GM23338 (cell line): ENCODE measurements around the gene NRN1. TPM values are rescaled to one million over a fixed set of nuclear protein-coding genes. Genes with fewer than 3 reads are reported as not detected.
"Not testable (repeated sequence)": the region's sequence is repeated elsewhere in the genome, so short reads cannot be mapped to it uniquely, and the experiment has no call there.

Experiments used
- ATAC-seq: fragments of 200-7000 bp; cut with Tn5 transposase; 3 replicates; pipeline ENCODE4 v1.9.1; 2020
- DNase-seq: peaks from one replicate; pipeline ENCODE4 v3.0.0-alpha.2; 2015; ENCODE audit warnings: low spot score
- H2AFZ ChIP-seq: fragments of 200-600 bp; sonication (generic); 2 replicates; pipeline ENCODE4 v1.8.0; 2016; ENCODE audit warnings: antibody characterized with exemption, mild to moderate bottlenecking, moderate library complexity
- H3F3A ChIP-seq: fragments of 200-600 bp; sonication (generic); replicated peaks from 2 replicates; pipeline ENCODE4 v1.8.0; 2017; ENCODE audit warnings: antibody characterized with exemption, mixed run types, low read depth
- H3K27ac ChIP-seq: fragments of 200-600 bp; sonication (generic); 2 replicates; pipeline ENCODE4 v1.6.1; 2016; ENCODE audit warnings: low read depth
- H3K27me3 ChIP-seq: fragments of 200-600 bp; sonication (generic); 2 replicates; pipeline ENCODE4 v1.8.0; 2016; ENCODE audit warnings: mild to moderate bottlenecking, mixed run types, moderate library complexity; ENCODE audit not compliant: insufficient read depth
- H3K36me3 ChIP-seq: fragments of 200-600 bp; sonication (generic); 2 replicates; pipeline ENCODE4 v1.8.0; 2016; ENCODE audit warnings: mild to moderate bottlenecking; ENCODE audit not compliant: insufficient read depth
- H3K4me1 ChIP-seq: fragments of 200-600 bp; sonication (generic); 2 replicates; pipeline ENCODE4 v1.8.0; 2016; ENCODE audit warnings: mild to moderate bottlenecking, moderate library complexity; ENCODE audit not compliant: insufficient read depth
- H3K4me2 ChIP-seq: fragments of 200-600 bp; sonication (generic); 2 replicates; pipeline ENCODE4 v1.7.1; 2017; ENCODE audit warnings: mixed run types
- H3K4me3 ChIP-seq: fragments of 200-600 bp; sonication (generic); 2 replicates; pipeline ENCODE4 v1.6.1; 2016; ENCODE audit warnings: mixed run types
- H3K79me2 ChIP-seq: fragments of 200-600 bp; sonication (generic); replicated peaks from 2 replicates; pipeline ENCODE4 v1.8.0; 2017; ENCODE audit warnings: mild to moderate bottlenecking; ENCODE audit not compliant: insufficient read depth
- H3K9me2 ChIP-seq: fragments of 200-600 bp; sonication (generic); 2 replicates; pipeline ENCODE4 v1.8.0; 2017; ENCODE audit not compliant: insufficient read depth
- H4K20me1 ChIP-seq: fragments of 200-600 bp; sonication (generic); replicated peaks from 2 replicates; pipeline ENCODE4 v1.8.0; 2017; ENCODE audit warnings: mild to moderate bottlenecking; ENCODE audit not compliant: insufficient read depth
- H3K27ac Mint-ChIP-seq: 2 replicates; pipeline ENCODE4 v1.8.0; 2020; ENCODE audit warnings: inconsistent platforms, mild to moderate bottlenecking, moderate library complexity, mixed read lengths
- H3K27me3 Mint-ChIP-seq: 3 replicates; pipeline ENCODE4 v1.8.0; 2022; ENCODE audit warnings: low read depth, mild to moderate bottlenecking, moderate library complexity, mixed read lengths, inconsistent platforms; ENCODE audit not compliant: insufficient read depth, poor library complexity
- H3K36me3 Mint-ChIP-seq: 3 replicates; pipeline ENCODE4 v1.8.0; 2021; ENCODE audit warnings: low read depth, mild to moderate bottlenecking, inconsistent platforms, moderate library complexity, mixed read lengths
- H3K4me1 Mint-ChIP-seq: 3 replicates; pipeline ENCODE4 v1.8.0; 2020; ENCODE audit warnings: mild to moderate bottlenecking, inconsistent platforms, mixed read lengths
- H3K4me3 Mint-ChIP-seq: 3 replicates; pipeline ENCODE4 v1.8.0; 2021; ENCODE audit warnings: moderate library complexity, mild to moderate bottlenecking, inconsistent platforms, mixed read lengths
- H3K9me3 Mint-ChIP-seq: 3 replicates; pipeline ENCODE4 v1.8.0; 2020; ENCODE audit warnings: moderate library complexity, mild to moderate bottlenecking, inconsistent platforms, mixed read lengths
- CREB1 ChIP-seq: fragments of 250-450 bp; sonication (Bioruptor Pico); IDR thresholded peaks from 2 replicates; pipeline ENCODE4 v1.5.0; 2020; ENCODE audit warnings: low read depth, mild to moderate bottlenecking, moderate library complexity
- CTCF ChIP-seq, 2 experiments: fragments of 200-600 bp in 1 of 2; sonication (generic) in 1 of 2; conservative IDR thresholded peaks; 2 replicates each; pipeline versions ENCODE4 v1.5.1 to v1.6.1; 2016 to 2017; ENCODE audit warnings: antibody characterized with exemption in 2 of 2, low read depth in 2 of 2, mild to moderate bottlenecking in 2 of 2, moderate library complexity in 1 of 2
- EZH2 ChIP-seq: fragments of 200-600 bp; sonication (generic); IDR thresholded peaks from one replicate; pipeline ENCODE4 v1.8.0; 2017; ENCODE audit warnings: antibody characterized with exemption, mild to moderate bottlenecking, low read depth; ENCODE audit not compliant: unreplicated experiment
- EZH2phosphoT487 ChIP-seq: fragments of 200-600 bp; sonication (generic); IDR thresholded peaks from one replicate; pipeline ENCODE4 v1.8.1; 2018; ENCODE audit warnings: antibody characterized with exemption; ENCODE audit not compliant: unreplicated experiment
- POLR2AphosphoS5 ChIP-seq: IDR thresholded peaks from 2 replicates; pipeline ENCODE4 v1.6.1; 2016; ENCODE audit warnings: antibody characterized with exemption, low read depth
- REST ChIP-seq: IDR thresholded peaks from one replicate; pipeline ENCODE4 v1.6.1; 2018; ENCODE audit warnings: antibody characterized with exemption; ENCODE audit not compliant: unreplicated experiment
- STAT1 ChIP-seq: IDR thresholded peaks from one replicate; pipeline ENCODE4 v1.6.1; 2016; ENCODE audit warnings: antibody characterized with exemption; ENCODE audit not compliant: unreplicated experiment
- ZNF331 ChIP-seq: fragments of 250-450 bp; sonication (Bioruptor Pico); IDR thresholded peaks from 2 replicates; pipeline ENCODE4 v1.5.0; 2020; ENCODE audit warnings: low read depth, mild to moderate bottlenecking, moderate library complexity
- polyA plus RNA-seq: library from polyadenylated mRNA; unstranded; fragments of >200 nt; fragmentation: Nextera tagmentation; extraction: Ambion mirVana; gene quantifications from 2 replicates; pipeline ENCODE4 v1.2.1, GENCODE V29; 2016
- total RNA-seq: library from RNA; depleted of rRNA; stranded (reverse); fragments of >200 nt; shearing (Covaris generic); gene quantifications from 2 replicates; pipeline ENCODE4 v1.2.3, GENCODE V29; 2014
- TF ChIP-seq, protein P1 (sequence below): fragments of 250-450 bp; sonication (Bioruptor Pico); IDR thresholded peaks from 2 replicates; pipeline ENCODE4 v1.5.0; 2020; ENCODE audit warnings: mild to moderate bottlenecking, moderate library complexity

The NRN1 gene
- total and polyA plus RNA-seq, 2 experiments from 2014 or later = 0.71 TPM; not detected in 1

DNA sequence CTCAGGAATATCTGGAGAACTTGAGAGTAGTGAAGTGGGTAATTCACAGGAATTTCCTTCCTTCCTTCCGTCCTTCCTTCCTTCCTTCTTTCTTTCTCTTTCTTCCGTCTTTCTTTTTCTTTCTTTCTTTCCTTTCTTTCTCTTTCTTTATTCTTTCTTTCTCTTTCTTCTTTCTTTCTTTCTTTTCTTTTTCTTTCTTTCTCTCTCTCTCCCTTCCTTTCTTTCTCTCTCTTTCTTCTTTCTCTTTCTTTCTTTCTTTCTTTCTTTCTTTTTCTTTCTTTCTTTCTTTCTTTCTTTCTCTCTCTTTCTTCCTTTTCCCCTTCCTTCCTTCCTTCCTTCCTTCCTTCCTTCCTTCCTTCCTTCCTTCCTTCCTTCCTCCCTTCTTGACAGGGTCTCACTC is 16.1 kb upstream of the NRN1 start:
- not testable (repeated sequence) for H3K4me1 ChIP-seq, H3K27ac Mint-ChIP-seq, DNase-seq, H3K27me3 Mint-ChIP-seq, H3K4me3 ChIP-seq, H3K27ac ChIP-seq, H3K27me3 ChIP-seq, H3K36me3 ChIP-seq, H4K20me1 ChIP-seq, ATAC-seq, H3K4me1 Mint-ChIP-seq, H2AFZ ChIP-seq, H3K36me3 Mint-ChIP-seq, H3K4me2 ChIP-seq, H3K4me3 Mint-ChIP-seq, H3F3A ChIP-seq, H3K9me2 ChIP-seq, H3K79me2 ChIP-seq, H3K9me3 Mint-ChIP-seq

DNA sequence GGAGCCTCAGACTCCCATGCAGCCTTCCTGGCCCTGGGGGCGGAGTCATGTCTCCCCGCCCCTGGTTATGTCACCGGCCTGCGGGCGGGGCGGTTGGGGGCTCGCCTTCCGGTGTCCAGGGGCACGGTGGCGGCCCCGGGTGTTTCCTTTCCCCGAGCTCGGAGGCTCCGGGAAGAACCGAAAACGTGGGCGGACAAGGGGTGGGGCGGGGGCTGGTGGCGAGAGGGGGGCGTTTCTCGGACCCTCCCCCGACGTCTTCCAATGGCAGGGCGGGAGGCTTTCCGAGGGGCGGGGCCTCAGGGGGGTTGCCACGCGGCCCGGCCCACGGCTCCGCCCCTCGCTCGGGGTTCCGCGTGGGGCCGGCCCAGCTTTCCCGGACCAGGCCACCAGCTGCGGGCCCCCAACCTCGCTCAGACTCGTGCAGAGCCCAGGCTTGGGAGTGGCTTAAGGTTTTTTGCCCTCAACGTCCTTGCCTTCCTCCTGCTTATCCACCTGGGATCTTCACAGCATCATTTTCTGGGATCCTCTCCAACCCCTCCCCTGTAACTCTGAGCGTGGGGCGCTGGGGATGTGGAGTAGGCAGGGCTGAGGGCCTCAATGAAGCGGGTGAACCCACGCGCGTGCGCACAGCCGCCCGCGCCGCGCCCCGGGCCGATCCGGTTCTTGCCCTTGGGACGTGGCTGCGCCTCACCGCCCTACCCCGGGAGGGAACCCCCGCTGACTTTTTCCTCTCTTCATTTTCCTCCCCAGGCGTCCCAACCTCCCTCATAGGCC is 2.1 kb upstream of the NRN1 start:
- Histone ChIP-seq H3K79me2 (no peaks in the 10 kb centered on the region), H3K4me1 (peaks cover 44% of the 10 kb centered on the region), H3F3A (peaks cover 33% of the 10 kb centered on the region), H3K9me2 (no peaks in the 10 kb centered on the region), H3K36me3 (no peaks in the 10 kb centered on the region), H4K20me1 (no peaks in the 10 kb centered on the region), H3K4me2 (peak overlapping the region; percentile 89), H3K27ac (no peak overlapping the region), H2AFZ (peak overlapping the region; percentile 94; the same call in 1 of the 2 replicates), H3K27me3 (peaks cover 58% of the 10 kb centered on the region), H3K4me3 (peak overlapping the region; percentile 77)
- H3K4me1 Mint-ChIP-seq = peaks cover 35% of the 10 kb centered on the region
- H3K27ac Mint-ChIP-seq = no peak overlapping the region
- DNase-seq (peak; percentile 88), ATAC-seq (peak; percentile 63)
- peaks cover 52% of the 10 kb centered on the region for H3K27me3 Mint-ChIP-seq
- peaks cover 3% of the 10 kb centered on the region; the same call in 1 of the 3 replicates for H3K36me3 Mint-ChIP-seq
- no peaks in the 10 kb centered on the region; the same call in none of the 3 replicates for H3K9me3 Mint-ChIP-seq
- H3K4me3 Mint-ChIP-seq = peak overlapping the region; percentile 75
- TF ChIP-seq CREB1 (CRISPR knock-in tag) (peak; percentile 69; the same call in 1 of the 2 replicates), POLR2AphosphoS5 (peak; percentile 37; the same call in 1 of the 2 replicates), CTCF (conservative IDR thresholded peaks at IDR 0.05; ENCODE audit: low read depth in 2 of 2) (no peak), EZH2phosphoT487 (no peak), EZH2 (no peak), ZNF331 (CRISPR knock-in tag) (no peak), REST (no peak), STAT1 (no peak)
- TF ChIP-seq, protein P1, sequence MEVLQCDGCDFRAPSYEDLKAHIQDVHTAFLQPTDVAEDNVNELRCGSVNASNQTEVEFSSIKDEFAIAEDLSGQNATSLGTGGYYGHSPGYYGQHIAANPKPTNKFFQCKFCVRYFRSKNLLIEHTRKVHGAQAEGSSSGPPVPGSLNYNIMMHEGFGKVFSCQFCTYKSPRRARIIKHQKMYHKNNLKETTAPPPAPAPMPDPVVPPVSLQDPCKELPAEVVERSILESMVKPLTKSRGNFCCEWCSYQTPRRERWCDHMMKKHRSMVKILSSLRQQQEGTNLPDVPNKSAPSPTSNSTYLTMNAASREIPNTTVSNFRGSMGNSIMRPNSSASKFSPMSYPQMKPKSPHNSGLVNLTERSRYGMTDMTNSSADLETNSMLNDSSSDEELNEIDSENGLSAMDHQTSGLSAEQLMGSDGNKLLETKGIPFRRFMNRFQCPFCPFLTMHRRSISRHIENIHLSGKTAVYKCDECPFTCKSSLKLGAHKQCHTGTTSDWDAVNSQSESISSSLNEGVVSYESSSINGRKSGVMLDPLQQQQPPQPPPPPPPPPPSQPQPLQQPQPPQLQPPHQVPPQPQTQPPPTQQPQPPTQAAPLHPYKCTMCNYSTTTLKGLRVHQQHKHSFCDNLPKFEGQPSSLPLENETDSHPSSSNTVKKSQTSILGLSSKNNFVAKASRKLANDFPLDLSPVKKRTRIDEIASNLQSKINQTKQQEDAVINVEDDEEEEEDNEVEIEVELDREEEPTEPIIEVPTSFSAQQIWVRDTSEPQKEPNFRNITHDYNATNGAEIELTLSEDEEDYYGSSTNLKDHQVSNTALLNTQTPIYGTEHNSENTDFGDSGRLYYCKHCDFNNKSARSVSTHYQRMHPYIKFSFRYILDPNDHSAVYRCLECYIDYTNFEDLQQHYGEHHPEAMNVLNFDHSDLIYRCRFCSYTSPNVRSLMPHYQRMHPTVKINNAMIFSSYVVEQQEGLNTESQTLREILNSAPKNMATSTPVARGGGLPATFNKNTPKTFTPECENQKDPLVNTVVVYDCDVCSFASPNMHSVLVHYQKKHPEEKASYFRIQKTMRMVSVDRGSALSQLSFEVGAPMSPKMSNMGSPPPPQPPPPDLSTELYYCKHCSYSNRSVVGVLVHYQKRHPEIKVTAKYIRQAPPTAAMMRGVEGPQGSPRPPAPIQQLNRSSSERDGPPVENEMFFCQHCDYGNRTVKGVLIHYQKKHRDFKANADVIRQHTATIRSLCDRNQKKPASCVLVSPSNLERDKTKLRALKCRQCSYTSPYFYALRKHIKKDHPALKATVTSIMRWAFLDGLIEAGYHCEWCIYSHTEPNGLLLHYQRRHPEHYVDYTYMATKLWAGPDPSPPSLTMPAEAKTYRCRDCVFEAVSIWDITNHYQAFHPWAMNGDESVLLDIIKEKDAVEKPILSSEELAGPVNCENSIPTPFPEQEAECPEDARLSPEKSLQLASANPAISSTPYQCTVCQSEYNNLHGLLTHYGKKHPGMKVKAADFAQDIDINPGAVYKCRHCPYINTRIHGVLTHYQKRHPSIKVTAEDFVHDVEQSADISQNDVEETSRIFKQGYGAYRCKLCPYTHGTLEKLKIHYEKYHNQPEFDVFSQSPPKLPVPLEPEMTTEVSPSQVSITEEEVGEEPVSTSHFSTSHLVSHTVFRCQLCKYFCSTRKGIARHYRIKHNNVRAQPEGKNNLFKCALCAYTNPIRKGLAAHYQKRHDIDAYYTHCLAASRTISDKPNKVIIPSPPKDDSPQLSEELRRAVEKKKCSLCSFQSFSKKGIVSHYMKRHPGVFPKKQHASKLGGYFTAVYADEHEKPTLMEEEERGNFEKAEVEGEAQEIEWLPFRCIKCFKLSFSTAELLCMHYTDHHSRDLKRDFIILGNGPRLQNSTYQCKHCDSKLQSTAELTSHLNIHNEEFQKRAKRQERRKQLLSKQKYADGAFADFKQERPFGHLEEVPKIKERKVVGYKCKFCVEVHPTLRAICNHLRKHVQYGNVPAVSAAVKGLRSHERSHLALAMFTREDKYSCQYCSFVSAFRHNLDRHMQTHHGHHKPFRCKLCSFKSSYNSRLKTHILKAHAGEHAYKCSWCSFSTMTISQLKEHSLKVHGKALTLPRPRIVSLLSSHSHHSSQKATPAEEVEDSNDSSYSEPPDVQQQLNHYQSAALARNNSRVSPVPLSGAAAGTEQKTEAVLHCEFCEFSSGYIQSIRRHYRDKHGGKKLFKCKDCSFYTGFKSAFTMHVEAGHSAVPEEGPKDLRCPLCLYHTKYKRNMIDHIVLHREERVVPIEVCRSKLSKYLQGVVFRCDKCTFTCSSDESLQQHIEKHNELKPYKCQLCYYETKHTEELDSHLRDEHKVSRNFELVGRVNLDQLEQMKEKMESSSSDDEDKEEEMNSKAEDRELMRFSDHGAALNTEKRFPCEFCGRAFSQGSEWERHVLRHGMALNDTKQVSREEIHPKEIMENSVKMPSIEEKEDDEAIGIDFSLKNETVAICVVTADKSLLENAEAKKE = no peak
